ENCODE measurements around the gene ZNF853.
"Not testable (repeated sequence)": the region's sequence is repeated elsewhere in the genome, so short reads cannot be mapped to it uniquely, and the experiment has no call there.

- not testable (repeated sequence) for TF ChIP-seq CTCF (conservative IDR thresholded peaks at IDR 0.05; ENCODE audit: low read length); EZH2phosphoT487 (IDR thresholded peaks at IDR 0.05; ENCODE audit: borderline replicate concordance, low read depth, low read length)
Observed at GRCh38 chr7:6634971-6635370, 19.6 kb downstream of the ZNF853 start.

All from OCI-LY7 (cell line).